SK-N-SH treated with all-trans-retinoic acid at 6 μM for 48 hours (cell line): ENCODE data around the gene NR2F2.

Experiments
- ATAC-seq: fragments of 200-7000 bp; cut with Tn5 transposase; 3 replicates; pipeline ENCODE4 v1.9.1; 2020; ENCODE audit warnings: mild to moderate bottlenecking, moderate library complexity
- ARNTL ChIP-seq: fragments of 450-650 bp; formaldehyde crosslinking; IDR thresholded peaks from 2 replicates; pipeline ENCODE4 v1.5.0; 2020; ENCODE audit warnings: low read depth, mild to moderate bottlenecking, moderate library complexity, borderline replicate concordance
- BACH2 ChIP-seq: fragments of 250-450 bp; sonication (Bioruptor Pico); IDR thresholded peaks from 2 replicates; pipeline ENCODE4 v1.9.0; 2021; ENCODE audit warnings: mild to moderate bottlenecking, borderline replicate concordance
- CSDC2 ChIP-seq: fragments of 250-450 bp; sonication (Bioruptor Pico); IDR thresholded peaks from 2 replicates; pipeline ENCODE4 v1.5.0; 2020; ENCODE audit warnings: mild to moderate bottlenecking, moderate library complexity
- GLIS3 ChIP-seq: fragments of 250-450 bp; sonication (Bioruptor Pico); IDR thresholded peaks from 2 replicates; pipeline ENCODE4 v1.5.0; 2020; ENCODE audit warnings: mild to moderate bottlenecking, moderate library complexity
- ISL1 ChIP-seq: fragments of 250-450 bp; sonication (Bioruptor Pico); IDR thresholded peaks from 2 replicates; pipeline ENCODE4 v2.1.2; 2022; ENCODE audit warnings: mild to moderate bottlenecking, moderate library complexity
- OSR1 ChIP-seq: fragments of 250-450 bp; sonication (Bioruptor Pico); IDR thresholded peaks from 2 replicates; pipeline ENCODE4 v1.8.0; 2022; ENCODE audit warnings: moderate library complexity, mild to moderate bottlenecking, inconsistent platforms
- RARB ChIP-seq: fragments of 250-450 bp; sonication (Bioruptor Pico); IDR thresholded peaks from 2 replicates; pipeline ENCODE4 v1.8.0; 2021; ENCODE audit warnings: mild to moderate bottlenecking, moderate library complexity
- TCF4 ChIP-seq: fragments of 250-450 bp; sonication (Bioruptor Pico); IDR thresholded peaks from 2 replicates; pipeline ENCODE4 v1.8.0; 2021; ENCODE audit warnings: mild to moderate bottlenecking, moderate library complexity, borderline replicate concordance
- TOX ChIP-seq: fragments of 250-450 bp; sonication (Bioruptor Pico); IDR thresholded peaks from 2 replicates; pipeline ENCODE4 v1.8.0; 2021; ENCODE audit warnings: mild to moderate bottlenecking, moderate library complexity, borderline replicate concordance
- ZFP3 ChIP-seq: fragments of 250-450 bp; sonication (Bioruptor Pico); IDR thresholded peaks from 2 replicates; pipeline ENCODE4 v1.5.0; 2020; ENCODE audit warnings: mild to moderate bottlenecking, moderate library complexity
- ZFP30 ChIP-seq: fragments of 450-650 bp; formaldehyde crosslinking; IDR thresholded peaks from 2 replicates; pipeline ENCODE4 v1.5.0; 2022; ENCODE audit warnings: mild to moderate bottlenecking, moderate library complexity
- ZNF565 ChIP-seq: fragments of 450-650 bp; formaldehyde crosslinking; conservative IDR thresholded peaks from 2 replicates; pipeline ENCODE4 v1.5.0; 2020; ENCODE audit warnings: low read depth, mild to moderate bottlenecking, moderate library complexity
- ZNF70 ChIP-seq: fragments of 450-650 bp; formaldehyde crosslinking; IDR thresholded peaks from 2 replicates; pipeline ENCODE4 v1.5.0; 2020; ENCODE audit warnings: mild to moderate bottlenecking, moderate library complexity
- ZNF8 ChIP-seq: fragments of 450-650 bp; formaldehyde crosslinking; IDR thresholded peaks from 2 replicates; pipeline ENCODE4 v1.5.0; 2020; ENCODE audit warnings: mild to moderate bottlenecking, moderate library complexity
- TF ChIP-seq, protein P1 (sequence below): fragments of 250-450 bp; sonication (Bioruptor Pico); IDR thresholded peaks from 2 replicates; pipeline ENCODE4 v1.8.0; 2021; ENCODE audit warnings: low read depth, mild to moderate bottlenecking, moderate library complexity, borderline replicate concordance
- TF ChIP-seq, protein P2 (sequence below): fragments of 250-450 bp; sonication (Bioruptor Pico); IDR thresholded peaks from 2 replicates; pipeline ENCODE4 v1.5.1; 2021; ENCODE audit warnings: mild to moderate bottlenecking, moderate library complexity
- TF ChIP-seq, protein P3 (sequence below): fragments of 250-450 bp; sonication (Bioruptor Pico); IDR thresholded peaks from 2 replicates; pipeline ENCODE4 v1.5.1; 2020; ENCODE audit warnings: low read depth, mild to moderate bottlenecking, moderate library complexity
- TF ChIP-seq, protein P4 (sequence below): fragments of 250-450 bp; sonication (Bioruptor Pico); IDR thresholded peaks from 2 replicates; pipeline ENCODE4 v1.5.0; 2020; ENCODE audit warnings: mild to moderate bottlenecking, moderate library complexity

Gene NR2F2

DNA sequence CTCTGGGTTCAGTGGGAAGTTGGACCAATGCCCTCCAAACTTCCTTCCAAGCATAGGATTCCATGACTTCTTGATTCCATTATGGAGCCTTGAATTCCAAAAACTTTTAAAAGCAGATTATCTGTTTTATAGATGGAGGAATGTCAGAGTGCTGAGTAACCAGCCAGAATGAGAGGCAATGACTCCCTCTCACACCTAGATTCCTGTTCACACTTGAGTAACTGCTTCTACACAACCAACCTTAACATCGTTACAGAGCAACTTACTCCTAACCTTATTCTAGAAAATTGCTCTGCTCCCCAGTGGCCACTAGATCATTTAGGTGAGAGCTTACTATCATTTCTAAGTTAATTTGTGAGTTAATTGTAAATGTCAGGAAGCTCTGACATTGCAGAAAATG, 24.2 kb upstream of the NR2F2 start:
- TF ChIP-seq ZNF8 (CRISPR knock-in tag), result no peak
- TF ChIP-seq ZNF70, result no peak
- TF ChIP-seq, protein P1, sequence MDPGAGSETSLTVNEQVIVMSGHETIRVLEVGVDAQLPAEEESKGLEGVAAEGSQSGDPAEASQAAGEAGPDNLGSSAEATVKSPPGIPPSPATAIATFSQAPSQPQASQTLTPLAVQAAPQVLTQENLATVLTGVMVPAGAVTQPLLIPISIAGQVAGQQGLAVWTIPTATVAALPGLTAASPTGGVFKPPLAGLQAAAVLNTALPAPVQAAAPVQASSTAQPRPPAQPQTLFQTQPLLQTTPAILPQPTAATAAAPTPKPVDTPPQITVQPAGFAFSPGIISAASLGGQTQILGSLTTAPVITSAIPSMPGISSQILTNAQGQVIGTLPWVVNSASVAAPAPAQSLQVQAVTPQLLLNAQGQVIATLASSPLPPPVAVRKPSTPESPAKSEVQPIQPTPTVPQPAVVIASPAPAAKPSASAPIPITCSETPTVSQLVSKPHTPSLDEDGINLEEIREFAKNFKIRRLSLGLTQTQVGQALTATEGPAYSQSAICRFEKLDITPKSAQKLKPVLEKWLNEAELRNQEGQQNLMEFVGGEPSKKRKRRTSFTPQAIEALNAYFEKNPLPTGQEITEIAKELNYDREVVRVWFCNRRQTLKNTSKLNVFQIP, result no peak
- no peak for TF ChIP-seq OSR1 (CRISPR knock-in tag)
- no peak for TF ChIP-seq ZNF565 (CRISPR knock-in tag)
- TF ChIP-seq ZFP3 (CRISPR knock-in tag), result no peak
- TF ChIP-seq, protein P2, sequence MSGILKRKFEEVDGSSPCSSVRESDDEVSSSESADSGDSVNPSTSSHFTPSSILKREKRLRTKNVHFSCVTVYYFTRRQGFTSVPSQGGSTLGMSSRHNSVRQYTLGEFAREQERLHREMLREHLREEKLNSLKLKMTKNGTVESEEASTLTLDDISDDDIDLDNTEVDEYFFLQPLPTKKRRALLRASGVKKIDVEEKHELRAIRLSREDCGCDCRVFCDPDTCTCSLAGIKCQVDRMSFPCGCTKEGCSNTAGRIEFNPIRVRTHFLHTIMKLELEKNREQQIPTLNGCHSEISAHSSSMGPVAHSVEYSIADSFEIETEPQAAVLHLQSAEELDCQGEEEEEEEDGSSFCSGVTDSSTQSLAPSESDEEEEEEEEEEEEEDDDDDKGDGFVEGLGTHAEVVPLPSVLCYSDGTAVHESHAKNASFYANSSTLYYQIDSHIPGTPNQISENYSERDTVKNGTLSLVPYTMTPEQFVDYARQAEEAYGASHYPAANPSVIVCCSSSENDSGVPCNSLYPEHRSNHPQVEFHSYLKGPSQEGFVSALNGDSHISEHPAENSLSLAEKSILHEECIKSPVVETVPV (CRISPR knock-in tag), result no peak
- no peak for ATAC-seq

DNA sequence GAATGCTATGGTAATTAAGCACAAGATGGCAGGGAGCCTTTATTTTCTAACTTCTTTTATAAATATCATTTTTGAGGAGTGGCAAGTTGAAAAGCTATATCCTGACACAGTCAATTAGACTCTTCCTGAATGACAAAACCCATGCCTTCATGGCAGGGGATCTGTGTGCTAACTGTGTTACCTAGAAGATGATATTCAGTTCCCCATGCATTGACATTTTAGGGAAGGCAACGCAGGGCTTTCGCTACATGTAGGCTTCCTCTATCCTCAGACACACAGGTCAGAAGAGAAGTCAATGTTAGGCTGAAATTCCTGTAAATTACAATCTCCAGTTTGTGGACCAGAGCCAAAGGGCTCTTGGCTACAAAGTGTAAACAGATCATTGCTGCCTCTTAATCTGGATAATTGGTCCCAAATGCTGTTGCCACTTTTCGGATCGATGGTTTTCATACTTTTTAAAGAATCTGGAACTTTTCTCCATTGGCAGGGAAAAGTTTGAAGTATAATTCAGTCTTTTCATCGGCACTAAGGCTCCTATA, 22.6 kb upstream of the NR2F2 start:
- TF ChIP-seq ZNF565 (CRISPR knock-in tag), result no peak
- TF ChIP-seq TCF4 (CRISPR knock-in tag), result no peak
- no peak for TF ChIP-seq CSDC2 (CRISPR knock-in tag)
- no peak for TF ChIP-seq ZFP3 (CRISPR knock-in tag)
- no peak for ATAC-seq

DNA sequence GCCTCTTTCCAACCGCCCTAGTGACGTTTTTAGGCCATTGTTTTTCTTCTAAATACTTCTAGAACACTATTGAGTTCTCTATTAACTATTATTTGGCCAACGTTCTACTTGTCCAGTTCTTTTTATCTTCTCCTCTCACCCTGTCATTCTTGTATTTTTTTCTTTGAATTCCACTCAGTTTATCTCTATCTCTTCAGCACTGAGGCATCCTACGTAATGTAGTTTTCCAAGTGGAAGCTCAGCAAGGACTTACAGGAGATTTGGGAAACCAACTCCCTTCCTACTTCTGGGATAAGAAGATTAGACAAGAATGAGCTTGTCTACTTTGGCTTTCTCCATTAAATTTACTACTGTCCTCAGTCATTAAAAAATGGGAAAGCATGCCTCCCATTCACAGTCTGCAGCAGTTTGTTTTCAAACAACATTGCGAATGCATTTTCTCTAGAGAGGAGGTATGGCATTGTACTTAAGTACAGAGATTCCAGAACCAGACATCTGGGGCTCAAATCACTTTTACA, 21.3 kb upstream of the NR2F2 start:
- no peak for ATAC-seq
- TF ChIP-seq RARB (CRISPR knock-in tag) (no peak), ZFP3 (CRISPR knock-in tag) (no peak), TOX (CRISPR knock-in tag) (no peak), ARNTL (no peak), ZNF8 (CRISPR knock-in tag) (no peak), BACH2 (no peak)
- TF ChIP-seq, protein P2 (CRISPR knock-in tag), result no peak

DNA sequence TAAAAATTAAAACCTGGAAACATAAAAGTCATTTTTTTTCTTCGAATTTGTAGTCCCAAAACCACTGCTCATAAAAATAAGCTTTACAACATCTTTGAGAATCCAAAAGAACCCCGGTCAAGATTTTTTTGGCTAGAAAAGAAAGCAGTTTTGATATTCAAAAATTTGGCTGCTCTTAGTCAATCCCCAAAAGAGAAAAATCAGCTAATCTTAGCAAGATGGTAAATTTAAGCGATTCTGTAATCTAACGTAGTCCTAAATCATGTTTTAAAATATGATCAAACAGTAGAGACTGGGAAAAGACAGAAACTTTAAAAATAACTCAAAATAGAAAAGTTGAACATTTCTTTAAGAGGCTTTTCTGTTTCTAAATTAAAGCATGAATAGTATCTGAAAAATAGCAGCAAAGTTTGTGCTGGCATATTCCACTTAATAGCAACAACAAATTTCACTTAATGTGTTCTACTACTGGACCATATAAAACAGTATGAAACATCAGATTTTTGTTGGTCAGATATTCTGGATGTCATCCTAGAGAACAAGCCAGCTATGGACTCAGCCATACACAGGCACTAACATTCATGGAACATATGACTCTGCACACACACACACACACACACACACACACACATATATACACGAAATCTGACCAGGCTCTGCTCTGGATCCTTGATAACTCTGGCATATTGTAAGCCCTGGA, 19.1 kb upstream of the NR2F2 start:
- TF ChIP-seq OSR1 (CRISPR knock-in tag) (no peak), ZNF70 (no peak), GLIS3 (CRISPR knock-in tag) (no peak), BACH2 (no peak), ZFP3 (CRISPR knock-in tag) (no peak), ARNTL (no peak), ZFP30 (CRISPR knock-in tag) (no peak)
- TF ChIP-seq, protein P1, result no peak
- TF ChIP-seq, protein P2 (CRISPR knock-in tag), result no peak
- TF ChIP-seq, all 23 proteins: peak for 0
- ATAC-seq, result no peak

DNA sequence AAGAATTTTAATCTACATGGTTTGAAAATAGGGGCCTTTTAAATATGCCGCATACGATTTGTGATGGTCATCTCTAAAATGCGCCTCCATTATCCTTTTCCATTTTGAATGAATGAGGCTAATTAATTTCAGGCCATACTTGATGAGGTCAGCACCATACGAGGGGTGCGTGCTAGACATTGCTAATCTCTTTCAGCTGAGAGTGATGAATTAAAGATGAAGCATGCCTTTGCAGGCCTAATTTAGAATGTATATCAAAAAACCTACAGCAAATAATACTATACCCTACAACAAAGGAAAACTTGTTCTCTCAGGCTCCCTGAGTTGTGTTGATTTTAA, 18.6 kb upstream of the NR2F2 start:
- no peak for ATAC-seq
- no peak for TF ChIP-seq GLIS3 (CRISPR knock-in tag)
- TF ChIP-seq ARNTL, result no peak
- TF ChIP-seq, protein P3, sequence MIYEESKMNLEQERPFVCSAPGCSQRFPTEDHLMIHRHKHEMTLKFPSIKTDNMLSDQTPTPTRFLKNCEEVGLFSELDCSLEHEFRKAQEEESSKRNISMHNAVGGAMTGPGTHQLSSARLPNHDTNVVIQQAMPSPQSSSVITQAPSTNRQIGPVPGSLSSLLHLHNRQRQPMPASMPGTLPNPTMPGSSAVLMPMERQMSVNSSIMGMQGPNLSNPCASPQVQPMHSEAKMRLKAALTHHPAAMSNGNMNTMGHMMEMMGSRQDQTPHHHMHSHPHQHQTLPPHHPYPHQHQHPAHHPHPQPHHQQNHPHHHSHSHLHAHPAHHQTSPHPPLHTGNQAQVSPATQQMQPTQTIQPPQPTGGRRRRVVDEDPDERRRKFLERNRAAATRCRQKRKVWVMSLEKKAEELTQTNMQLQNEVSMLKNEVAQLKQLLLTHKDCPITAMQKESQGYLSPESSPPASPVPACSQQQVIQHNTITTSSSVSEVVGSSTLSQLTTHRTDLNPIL (CRISPR knock-in tag), result no peak
- TF ChIP-seq, protein P4, sequence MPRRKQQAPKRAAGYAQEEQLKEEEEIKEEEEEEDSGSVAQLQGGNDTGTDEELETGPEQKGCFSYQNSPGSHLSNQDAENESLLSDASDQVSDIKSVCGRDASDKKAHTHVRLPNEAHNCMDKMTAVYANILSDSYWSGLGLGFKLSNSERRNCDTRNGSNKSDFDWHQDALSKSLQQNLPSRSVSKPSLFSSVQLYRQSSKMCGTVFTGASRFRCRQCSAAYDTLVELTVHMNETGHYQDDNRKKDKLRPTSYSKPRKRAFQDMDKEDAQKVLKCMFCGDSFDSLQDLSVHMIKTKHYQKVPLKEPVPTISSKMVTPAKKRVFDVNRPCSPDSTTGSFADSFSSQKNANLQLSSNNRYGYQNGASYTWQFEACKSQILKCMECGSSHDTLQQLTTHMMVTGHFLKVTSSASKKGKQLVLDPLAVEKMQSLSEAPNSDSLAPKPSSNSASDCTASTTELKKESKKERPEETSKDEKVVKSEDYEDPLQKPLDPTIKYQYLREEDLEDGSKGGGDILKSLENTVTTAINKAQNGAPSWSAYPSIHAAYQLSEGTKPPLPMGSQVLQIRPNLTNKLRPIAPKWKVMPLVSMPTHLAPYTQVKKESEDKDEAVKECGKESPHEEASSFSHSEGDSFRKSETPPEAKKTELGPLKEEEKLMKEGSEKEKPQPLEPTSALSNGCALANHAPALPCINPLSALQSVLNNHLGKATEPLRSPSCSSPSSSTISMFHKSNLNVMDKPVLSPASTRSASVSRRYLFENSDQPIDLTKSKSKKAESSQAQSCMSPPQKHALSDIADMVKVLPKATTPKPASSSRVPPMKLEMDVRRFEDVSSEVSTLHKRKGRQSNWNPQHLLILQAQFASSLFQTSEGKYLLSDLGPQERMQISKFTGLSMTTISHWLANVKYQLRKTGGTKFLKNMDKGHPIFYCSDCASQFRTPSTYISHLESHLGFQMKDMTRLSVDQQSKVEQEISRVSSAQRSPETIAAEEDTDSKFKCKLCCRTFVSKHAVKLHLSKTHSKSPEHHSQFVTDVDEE (CRISPR knock-in tag), result no peak
- TF ChIP-seq ZFP3 (CRISPR knock-in tag), result no peak
- TF ChIP-seq TOX (CRISPR knock-in tag), result no peak
- TF ChIP-seq, protein P1, result no peak
- TF ChIP-seq CSDC2 (CRISPR knock-in tag), result no peak
- TF ChIP-seq ISL1 (CRISPR knock-in tag), result no peak
